ENCODE data around the gene BIRC3.

GRCh38 chr11:102268083-102268984 lies 49.0 kb upstream of the BIRC3 start:
- no peak for TF ChIP-seq REST (IDR thresholded peaks at IDR 0.05)
- TF ChIP-seq CTCF (IDR thresholded peaks at IDR 0.05) = peak; percentile 46
- TF ChIP-seq POLR2A (IDR thresholded peaks at IDR 0.05; ENCODE audit: low read length) = no peak; the same call in 1 of the 2 replicates
- TF ChIP-seq CHD2 (IDR thresholded peaks at IDR 0.05; ENCODE audit: low read length, partially characterized antibody) = no peak
- no peak for TF ChIP-seq HEYL (CRISPR knock-in tag; IDR thresholded peaks at IDR 0.05)
- TF ChIP-seq MYC (IDR thresholded peaks at IDR 0.05; ENCODE audit: borderline replicate concordance, low read length) = no peak
- TF ChIP-seq RFX5 (IDR thresholded peaks at IDR 0.05) = no peak
- no peak for TF ChIP-seq RCOR1 (IDR thresholded peaks at IDR 0.05; ENCODE audit: low read depth, low read length)
- TF ChIP-seq MAZ (IDR thresholded peaks at IDR 0.05; ENCODE audit: borderline replicate concordance, low read depth, low read length) = no peak
